Activated naive CD4-positive, alpha-beta T cell treated with anti-CD3 and anti-CD28 coated beads, Interleukin-2, amount 50 U/mL, for 24 hours (primary cell): Measurements from ENCODE around the gene TMEM250.
A peak's percentile ranks its signal among the peaks of the same experiment; 100 is the strongest.

Experiments used
- H3K27ac Mint-ChIP-seq: one replicate; pipeline ENCODE4 v1.8.0; 2021; ENCODE audit warnings: mild to moderate bottlenecking, mixed read lengths
- H3K27me3 Mint-ChIP-seq: one replicate; pipeline ENCODE4 v1.8.0; 2021; ENCODE audit warnings: mixed read lengths
- H3K36me3 Mint-ChIP-seq: one replicate; pipeline ENCODE4 v1.8.0; 2021; ENCODE audit warnings: mixed read lengths
- H3K4me1 Mint-ChIP-seq: one replicate; pipeline ENCODE4 v1.8.0; 2021; ENCODE audit warnings: mixed read lengths
- H3K4me3 Mint-ChIP-seq: one replicate; pipeline ENCODE4 v1.8.0; 2021; ENCODE audit warnings: mild to moderate bottlenecking, mixed read lengths
- H3K9me3 Mint-ChIP-seq: one replicate; pipeline ENCODE4 v1.8.0; 2021; ENCODE audit warnings: mixed read lengths

Gene TMEM250

GRCh38 chr9:136088939-136089696 lies 29.6 kb downstream of the TMEM250 start:
- no peaks in the 10 kb centered on the region for H3K36me3 Mint-ChIP-seq
- H3K27me3 Mint-ChIP-seq: no peaks in the 10 kb centered on the region
- H3K4me3 Mint-ChIP-seq: no peak overlapping the region
- H3K27ac Mint-ChIP-seq: no peak overlapping the region
- H3K4me1 Mint-ChIP-seq: peaks cover 22% of the 10 kb centered on the region
- no peaks in the 10 kb centered on the region for H3K9me3 Mint-ChIP-seq

- H3K27me3 Mint-ChIP-seq: no peaks in the 10 kb centered on the region
- no peaks in the 10 kb centered on the region for H3K9me3 Mint-ChIP-seq
- H3K36me3 Mint-ChIP-seq: no peaks in the 10 kb centered on the region
- peaks cover 22% of the 10 kb centered on the region for H3K4me1 Mint-ChIP-seq
- no peak overlapping the region for H3K4me3 Mint-ChIP-seq
- H3K27ac Mint-ChIP-seq: no peak overlapping the region
These were observed 30.2 kb downstream of the TMEM250 start for GRCh38 chr9:136088481-136088938.

GRCh38 chr9:136087741-136088480 lies 30.8 kb downstream of the TMEM250 start:
- Mint-ChIP-seq H3K36me3 (no peaks in the 10 kb centered on the region), H3K4me3 (no peak overlapping the region), H3K9me3 (no peaks in the 10 kb centered on the region), H3K27ac (no peak overlapping the region), H3K4me1 (peaks cover 23% of the 10 kb centered on the region), H3K27me3 (no peaks in the 10 kb centered on the region)

GRCh38 chr9:136086951-136087740 lies 31.5 kb downstream of the TMEM250 start:
- H3K9me3 Mint-ChIP-seq: no peaks in the 10 kb centered on the region
- no peak overlapping the region for H3K27ac Mint-ChIP-seq

GRCh38 chr9:136086213-136086881 lies 32.3 kb downstream of the TMEM250 start:
- Mint-ChIP-seq H3K27me3 (no peaks in the 10 kb centered on the region), H3K4me3 (no peak overlapping the region), H3K27ac (no peak overlapping the region), H3K36me3 (no peaks in the 10 kb centered on the region), H3K9me3 (no peaks in the 10 kb centered on the region), H3K4me1 (peaks cover 20% of the 10 kb centered on the region)

More at GRCh38 chr9:136086951-136087740, 31.5 kb downstream of the TMEM250 start:
- Mint-ChIP-seq H3K36me3 (no peaks in the 10 kb centered on the region), H3K27me3 (no peaks in the 10 kb centered on the region), H3K4me1 (peaks cover 25% of the 10 kb centered on the region), H3K4me3 (no peak overlapping the region)

GRCh38 chr9:136085815-136086212 lies 32.9 kb downstream of the TMEM250 start:
- no peak overlapping the region for H3K27ac Mint-ChIP-seq
- H3K9me3 Mint-ChIP-seq: no peaks in the 10 kb centered on the region
- no peak overlapping the region for H3K4me3 Mint-ChIP-seq
- H3K4me1 Mint-ChIP-seq: peaks cover 20% of the 10 kb centered on the region
- no peaks in the 10 kb centered on the region for H3K36me3 Mint-ChIP-seq
- H3K27me3 Mint-ChIP-seq: no peaks in the 10 kb centered on the region

- Mint-ChIP-seq H3K4me3 (no peak overlapping the region), H3K27me3 (no peaks in the 10 kb centered on the region), H3K36me3 (no peaks in the 10 kb centered on the region), H3K4me1 (peaks cover 13% of the 10 kb centered on the region), H3K9me3 (no peaks in the 10 kb centered on the region), H3K27ac (peak overlapping the region; percentile 24)
These were observed 34.4 kb downstream of the TMEM250 start for GRCh38 chr9:136084063-136084944.

GRCh38 chr9:136083558-136084062 lies 35.1 kb downstream of the TMEM250 start:
- H3K27me3 Mint-ChIP-seq: no peaks in the 10 kb centered on the region
- H3K4me3 Mint-ChIP-seq: no peak overlapping the region
- H3K4me1 Mint-ChIP-seq: peaks cover 13% of the 10 kb centered on the region
- no peaks in the 10 kb centered on the region for H3K36me3 Mint-ChIP-seq
- H3K27ac Mint-ChIP-seq: no peak overlapping the region
- no peaks in the 10 kb centered on the region for H3K9me3 Mint-ChIP-seq

- Mint-ChIP-seq H3K4me1 (peaks cover 13% of the 10 kb centered on the region), H3K27ac (no peak overlapping the region), H3K9me3 (no peaks in the 10 kb centered on the region), H3K36me3 (no peaks in the 10 kb centered on the region), H3K27me3 (no peaks in the 10 kb centered on the region), H3K4me3 (no peak overlapping the region)
These were observed 35.9 kb downstream of the TMEM250 start for GRCh38 chr9:136082496-136083361.

GRCh38 chr9:136081826-136082495 lies 36.7 kb downstream of the TMEM250 start:
- peaks cover 2% of the 10 kb centered on the region for H3K36me3 Mint-ChIP-seq
- no peak overlapping the region for H3K4me3 Mint-ChIP-seq
- H3K9me3 Mint-ChIP-seq: no peaks in the 10 kb centered on the region
- H3K27ac Mint-ChIP-seq: no peak overlapping the region
- H3K27me3 Mint-ChIP-seq: no peaks in the 10 kb centered on the region
- peaks cover 17% of the 10 kb centered on the region for H3K4me1 Mint-ChIP-seq

GRCh38 chr9:136081113-136081825 lies 37.4 kb downstream of the TMEM250 start:
- Mint-ChIP-seq H3K4me1 (peaks cover 21% of the 10 kb centered on the region), H3K27ac (no peak overlapping the region), H3K36me3 (peaks cover 2% of the 10 kb centered on the region), H3K4me3 (no peak overlapping the region), H3K27me3 (no peaks in the 10 kb centered on the region), H3K9me3 (no peaks in the 10 kb centered on the region)

- H3K4me3 Mint-ChIP-seq: no peak overlapping the region
- peaks cover 2% of the 10 kb centered on the region for H3K36me3 Mint-ChIP-seq
- no peaks in the 10 kb centered on the region for H3K27me3 Mint-ChIP-seq
- no peaks in the 10 kb centered on the region for H3K9me3 Mint-ChIP-seq
- H3K4me1 Mint-ChIP-seq: peaks cover 26% of the 10 kb centered on the region
- H3K27ac Mint-ChIP-seq: no peak overlapping the region
These were observed 38.0 kb downstream of the TMEM250 start for GRCh38 chr9:136080716-136081112.

- H3K36me3 Mint-ChIP-seq: peaks cover 2% of the 10 kb centered on the region
- no peaks in the 10 kb centered on the region for H3K9me3 Mint-ChIP-seq
- H3K4me3 Mint-ChIP-seq: no peak overlapping the region
- peaks cover 31% of the 10 kb centered on the region for H3K4me1 Mint-ChIP-seq
- H3K27ac Mint-ChIP-seq: no peak overlapping the region
- no peaks in the 10 kb centered on the region for H3K27me3 Mint-ChIP-seq
These were observed 38.8 kb downstream of the TMEM250 start for GRCh38 chr9:136079916-136080246.
